ENCODE results near the gene ICAM1.

DNA sequence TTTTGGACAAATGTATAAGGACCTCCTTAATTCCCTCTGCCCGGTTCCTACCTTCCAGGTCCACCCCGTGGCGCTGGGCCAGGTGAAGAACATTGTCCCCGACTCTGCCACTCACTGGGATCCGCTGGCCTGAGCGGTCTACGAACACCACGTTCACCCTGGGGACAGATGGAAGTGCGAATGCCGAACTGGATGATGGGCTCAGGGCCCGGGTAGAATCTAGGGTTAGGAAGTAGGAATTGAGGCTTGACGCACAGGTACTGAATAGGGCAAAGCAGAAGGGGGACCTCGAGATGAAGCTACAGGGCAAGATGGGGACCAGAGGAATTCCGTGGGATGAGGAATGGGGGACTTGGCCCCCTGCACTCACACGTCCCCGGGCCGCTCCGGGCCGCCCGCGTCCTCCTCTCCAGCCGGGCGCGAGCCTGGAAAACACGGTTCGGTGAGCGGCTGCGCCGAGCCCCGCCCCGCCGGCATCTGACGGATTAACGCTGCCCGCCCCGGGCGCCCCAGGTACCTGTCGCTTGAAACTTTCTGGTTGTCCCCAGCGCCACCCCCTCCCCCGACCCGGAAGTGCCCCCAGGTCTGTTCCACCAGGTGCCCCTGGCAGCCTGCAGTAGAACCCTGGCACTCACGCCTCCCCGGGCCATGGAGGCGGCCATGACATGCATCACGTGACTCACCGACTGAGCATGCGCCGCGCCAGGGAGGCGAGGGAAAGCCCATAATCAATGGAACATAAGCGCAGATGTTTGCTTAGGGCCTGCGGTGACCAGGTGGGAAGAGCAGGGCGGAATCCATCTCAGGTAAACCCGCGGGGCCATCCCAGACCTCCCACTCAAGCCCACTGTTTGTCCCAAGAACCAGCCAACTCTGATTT lies 44.7 kb downstream of the ICAM1 start, which contains the start of gene FDX2:
- TF ChIP-seq ZNF70 (CRISPR knock-in tag; IDR thresholded peaks at IDR 0.05) (no peak), ARNTL (CRISPR knock-in tag; IDR thresholded peaks at IDR 0.05; ENCODE audit: borderline replicate concordance, low read depth) (no peak), ESRRG (CRISPR knock-in tag; IDR thresholded peaks at IDR 0.05) (no peak), BACH2 (CRISPR knock-in tag; IDR thresholded peaks at IDR 0.05; ENCODE audit: borderline replicate concordance) (no peak)
- TF ChIP-seq, protein P1, sequence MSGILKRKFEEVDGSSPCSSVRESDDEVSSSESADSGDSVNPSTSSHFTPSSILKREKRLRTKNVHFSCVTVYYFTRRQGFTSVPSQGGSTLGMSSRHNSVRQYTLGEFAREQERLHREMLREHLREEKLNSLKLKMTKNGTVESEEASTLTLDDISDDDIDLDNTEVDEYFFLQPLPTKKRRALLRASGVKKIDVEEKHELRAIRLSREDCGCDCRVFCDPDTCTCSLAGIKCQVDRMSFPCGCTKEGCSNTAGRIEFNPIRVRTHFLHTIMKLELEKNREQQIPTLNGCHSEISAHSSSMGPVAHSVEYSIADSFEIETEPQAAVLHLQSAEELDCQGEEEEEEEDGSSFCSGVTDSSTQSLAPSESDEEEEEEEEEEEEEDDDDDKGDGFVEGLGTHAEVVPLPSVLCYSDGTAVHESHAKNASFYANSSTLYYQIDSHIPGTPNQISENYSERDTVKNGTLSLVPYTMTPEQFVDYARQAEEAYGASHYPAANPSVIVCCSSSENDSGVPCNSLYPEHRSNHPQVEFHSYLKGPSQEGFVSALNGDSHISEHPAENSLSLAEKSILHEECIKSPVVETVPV (CRISPR knock-in tag; IDR thresholded peaks at IDR 0.05) = no peak
- TF ChIP-seq, protein P2, sequence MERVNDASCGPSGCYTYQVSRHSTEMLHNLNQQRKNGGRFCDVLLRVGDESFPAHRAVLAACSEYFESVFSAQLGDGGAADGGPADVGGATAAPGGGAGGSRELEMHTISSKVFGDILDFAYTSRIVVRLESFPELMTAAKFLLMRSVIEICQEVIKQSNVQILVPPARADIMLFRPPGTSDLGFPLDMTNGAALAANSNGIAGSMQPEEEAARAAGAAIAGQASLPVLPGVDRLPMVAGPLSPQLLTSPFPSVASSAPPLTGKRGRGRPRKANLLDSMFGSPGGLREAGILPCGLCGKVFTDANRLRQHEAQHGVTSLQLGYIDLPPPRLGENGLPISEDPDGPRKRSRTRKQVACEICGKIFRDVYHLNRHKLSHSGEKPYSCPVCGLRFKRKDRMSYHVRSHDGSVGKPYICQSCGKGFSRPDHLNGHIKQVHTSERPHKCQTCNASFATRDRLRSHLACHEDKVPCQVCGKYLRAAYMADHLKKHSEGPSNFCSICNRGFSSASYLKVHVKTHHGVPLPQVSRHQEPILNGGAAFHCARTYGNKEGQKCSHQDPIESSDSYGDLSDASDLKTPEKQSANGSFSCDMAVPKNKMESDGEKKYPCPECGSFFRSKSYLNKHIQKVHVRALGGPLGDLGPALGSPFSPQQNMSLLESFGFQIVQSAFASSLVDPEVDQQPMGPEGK (CRISPR knock-in tag; IDR thresholded peaks at IDR 0.05; ENCODE audit: borderline replicate concordance) = no peak
- TF ChIP-seq, protein P3, sequence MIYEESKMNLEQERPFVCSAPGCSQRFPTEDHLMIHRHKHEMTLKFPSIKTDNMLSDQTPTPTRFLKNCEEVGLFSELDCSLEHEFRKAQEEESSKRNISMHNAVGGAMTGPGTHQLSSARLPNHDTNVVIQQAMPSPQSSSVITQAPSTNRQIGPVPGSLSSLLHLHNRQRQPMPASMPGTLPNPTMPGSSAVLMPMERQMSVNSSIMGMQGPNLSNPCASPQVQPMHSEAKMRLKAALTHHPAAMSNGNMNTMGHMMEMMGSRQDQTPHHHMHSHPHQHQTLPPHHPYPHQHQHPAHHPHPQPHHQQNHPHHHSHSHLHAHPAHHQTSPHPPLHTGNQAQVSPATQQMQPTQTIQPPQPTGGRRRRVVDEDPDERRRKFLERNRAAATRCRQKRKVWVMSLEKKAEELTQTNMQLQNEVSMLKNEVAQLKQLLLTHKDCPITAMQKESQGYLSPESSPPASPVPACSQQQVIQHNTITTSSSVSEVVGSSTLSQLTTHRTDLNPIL (CRISPR knock-in tag; IDR thresholded peaks at IDR 0.05; ENCODE audit: low read depth) = no peak

Measured in SK-N-SH treated with all-trans-retinoic acid at 6 μM for 48 hours (cell line).